SH-SY5Y (cell line): ENCODE measurements around the gene NPHP4.

Experiments used
- GATA2 ChIP-seq: IDR thresholded peaks from 2 replicates; pipeline ENCODE4 v1.6.1; 2011; ENCODE audit warnings: mild to moderate bottlenecking, low read depth, low read length
- GATA3 ChIP-seq: IDR thresholded peaks from 2 replicates; pipeline ENCODE4 v1.6.1; 2011; ENCODE audit warnings: low read depth, mild to moderate bottlenecking, low read length, moderate library complexity

GRCh38 chr1:5890346-5891106 is 101.7 kb downstream of the NPHP4 start:
- no peak for TF ChIP-seq GATA2
- no peak for TF ChIP-seq GATA3
